Breast epithelium (tissue), 3 donors: ENCODE measurements around the gene HOXA5.

Experiments used
- CTCF ChIP-seq, 3 donors: fragments of 450-650 bp; IDR thresholded peaks; one replicate each; pipeline ENCODE4 v1.5.1; 2016 to 2017; ENCODE audit warnings: antibody characterized with exemption in 3 of 3, mild to moderate bottlenecking in 3 of 3, moderate library complexity in 3 of 3
- POLR2A ChIP-seq: fragments of 450-650 bp; IDR thresholded peaks from one replicate; pipeline ENCODE4 v1.6.1; 2016; ENCODE audit warnings: antibody characterized with exemption, mild to moderate bottlenecking, moderate library complexity
- POLR2AphosphoS5 ChIP-seq, 3 donors: sonication (generic); formaldehyde crosslinking; IDR thresholded peaks; one replicate each; pipeline ENCODE4 v1.6.1; 2017; ENCODE audit warnings: antibody characterized with exemption in 3 of 3

- TF ChIP-seq POLR2A (no peak), POLR2AphosphoS5 (IDR thresholded peaks at IDR 0.05) (no peak), CTCF (IDR thresholded peaks at IDR 0.05) (no peak)
Measured at GRCh38 chr7:27116031-27116961, 27.2 kb downstream of the HOXA5 start.
